PC-3 (cell line): ENCODE data around the gene GBF1. TPM values are rescaled to one million over a fixed set of nuclear protein-coding genes. Genes with fewer than 3 reads are reported as not detected.

Experiments
- ATAC-seq: fragments of 200-7000 bp; cut with Tn5 transposase; 2 replicates; pipeline ENCODE4 v1.9.1; 2020; ENCODE audit warnings: mild to moderate bottlenecking, moderate library complexity
- BruUV-seq: library from RNA; stranded (reverse); fragments of 400-500 nt; replicated peaks from 2 replicates; lab custom pipeline; 2021; lab: Mats Ljungman, UMichigan
- CTCF ChIA-PET: fragments of 300-600 bp; sonication (Branson Sonifier 250); formaldehyde crosslinking; loops from one replicate; lab custom pipeline; 2022; ENCODE audit warnings: antibody characterized with exemption; lab: Charles Lee
- POLR2A ChIA-PET: fragments of 300-600 bp; sonication (Branson Sonifier 250); formaldehyde crosslinking; loops from one replicate; lab custom pipeline; 2022; ENCODE audit warnings: antibody characterized with exemption; ENCODE audit not compliant: unreplicated experiment; lab: Charles Lee
- DNase-seq: peaks from one replicate; pipeline ENCODE4 v3.0.0-alpha.2; 2015
- H2AFZ ChIP-seq: fragments of 300-600 bp; sonication (generic); 2 replicates; pipeline ENCODE4 v1.6.0; 2016; ENCODE audit warnings: antibody characterized with exemption, low read length
- H3F3A ChIP-seq: fragments of 300-600 bp; sonication (generic); one replicate; pipeline ENCODE4 v1.6.0; 2017; ENCODE audit warnings: antibody characterized with exemption, low read length, control low read depth, mild to moderate bottlenecking; ENCODE audit not compliant: unreplicated experiment
- H3K27ac ChIP-seq: fragments of 300-600 bp; sonication (generic); 2 replicates; pipeline ENCODE4 v1.5.1; 2016; ENCODE audit warnings: mild to moderate bottlenecking, low read length
- H3K27me3 ChIP-seq: fragments of 300-600 bp; sonication (generic); 2 replicates; pipeline ENCODE4 v1.6.1; 2016; ENCODE audit warnings: low read length, mixed read lengths
- H3K36me3 ChIP-seq: fragments of 300-600 bp; sonication (generic); 2 replicates; pipeline ENCODE4 v1.6.1; 2016; ENCODE audit warnings: low read depth, mixed run types, low read length, mixed read lengths
- H3K4me1 ChIP-seq: fragments of 300-600 bp; sonication (generic); 2 replicates; pipeline ENCODE4 v1.5.1; 2016; ENCODE audit warnings: low read length; ENCODE audit not compliant: insufficient read depth
- H3K4me2 ChIP-seq: fragments of 300-600 bp; sonication (generic); 2 replicates; pipeline ENCODE4 v1.6.0; 2016; ENCODE audit warnings: low read length
- H3K4me3 ChIP-seq: fragments of 300-600 bp; sonication (generic); 2 replicates; pipeline ENCODE4 v1.5.1; 2016; ENCODE audit warnings: mild to moderate bottlenecking, low read length, mixed read lengths
- H3K79me2 ChIP-seq: fragments of 300-600 bp; sonication (generic); 2 replicates; pipeline ENCODE4 v1.6.1; 2017; ENCODE audit warnings: low read length, mixed read lengths
- H3K9ac ChIP-seq: fragments of 300-600 bp; sonication (generic); 2 replicates; pipeline ENCODE4 v1.6.0; 2016; ENCODE audit warnings: mild to moderate bottlenecking, low read length
- H3K9me2 ChIP-seq: fragments of 300-600 bp; sonication (generic); replicated peaks from 2 replicates; pipeline ENCODE4 v1.6.1; 2016; ENCODE audit warnings: mixed run types, low read length, mixed read lengths
- H3K9me3 ChIP-seq: fragments of 300-600 bp; sonication (generic); 2 replicates; pipeline ENCODE4 v1.6.1; 2016; ENCODE audit warnings: low read length, mixed read lengths
- H4K20me1 ChIP-seq: fragments of 300-600 bp; sonication (generic); 2 replicates; pipeline ENCODE4 v1.6.1; 2016; ENCODE audit warnings: low read length, mixed read lengths
- CTCF ChIP-seq: fragments of 300-600 bp; sonication (generic); conservative IDR thresholded peaks from 2 replicates; pipeline ENCODE4 v1.5.1; 2017; ENCODE audit warnings: antibody characterized with exemption, low read depth, mild to moderate bottlenecking, low read length
- EZH2 ChIP-seq: fragments of 300-600 bp; sonication (generic); IDR thresholded peaks from one replicate; pipeline ENCODE4 v1.6.1; 2017; ENCODE audit warnings: antibody characterized with exemption, mild to moderate bottlenecking, low read length; ENCODE audit not compliant: unreplicated experiment
- EZH2phosphoT487 ChIP-seq: fragments of 300-600 bp; sonication (generic); IDR thresholded peaks from 2 replicates; pipeline ENCODE4 v1.6.1; 2018; ENCODE audit warnings: mild to moderate bottlenecking, antibody characterized with exemption, low read length, borderline replicate concordance
- intact Hi-C: fragments of 100-400 bp; cut with micrococcal nuclease; formaldehyde crosslinking; loops from 2 replicates; pipeline ENCODE4 v1.9.0; 2023
- total RNA-seq: library from RNA; depleted of rRNA; stranded (reverse); fragments of >200 nt; gene quantifications from 2 replicates; pipeline ENCODE4 v1.2.3, GENCODE V29; 2014

The GBF1 gene
- total RNA-seq, 1 experiment from 2014 or later, result 25.2 TPM

GRCh38 chr10:102394079-102394800, 148.9 kb downstream of the GBF1 start:
- Histone ChIP-seq H3K36me3 (no peaks in the 10 kb centered on the region), H3K79me2 (peaks cover 15% of the 10 kb centered on the region), H3K27ac (peak overlapping the region; percentile 87), H3K9ac (peak overlapping the region; percentile 90), H3K9me2 (no peaks in the 10 kb centered on the region), H3K9me3 (no peaks in the 10 kb centered on the region), H3K4me1 (peaks cover 12% of the 10 kb centered on the region; the same call in 1 of the 2 replicates), H3K4me3 (peak overlapping the region; percentile 79), H3K27me3 (no peaks in the 10 kb centered on the region), H2AFZ (peak overlapping the region; percentile 65), H3K4me2 (peak overlapping the region; percentile 99), H4K20me1 (no peaks in the 10 kb centered on the region), H3F3A (no peaks in the 10 kb centered on the region)
- TF ChIP-seq EZH2 (no peak), EZH2phosphoT487 (no peak), CTCF (peak; percentile 7; the same call in 1 of the 2 replicates)
- ChIA-PET CTCF (interaction anchor here (0.6 to 1.0 kb wide), 4 partner anchors 9 to 93 kb away, joined by 3 to 5 read pairs (median 4); partner anchors contain the start of gene C10orf95), POLR2A (interaction anchor here (0.6 to 1.1 kb wide), 3 partner anchors 9 to 340 kb away, joined by 3 to 10 read pairs (median 6); partner anchors contain the start of gene ACTR1A)
- peak; percentile 83 for ATAC-seq
- intact Hi-C loops, result loop anchor here (2.0 kb wide), 1 partner anchor 85 kb away; no protein-coding TSS in a partner anchor
- DNase-seq, result peak; percentile 87
- no TSS peak for BruUV-seq

DNA sequence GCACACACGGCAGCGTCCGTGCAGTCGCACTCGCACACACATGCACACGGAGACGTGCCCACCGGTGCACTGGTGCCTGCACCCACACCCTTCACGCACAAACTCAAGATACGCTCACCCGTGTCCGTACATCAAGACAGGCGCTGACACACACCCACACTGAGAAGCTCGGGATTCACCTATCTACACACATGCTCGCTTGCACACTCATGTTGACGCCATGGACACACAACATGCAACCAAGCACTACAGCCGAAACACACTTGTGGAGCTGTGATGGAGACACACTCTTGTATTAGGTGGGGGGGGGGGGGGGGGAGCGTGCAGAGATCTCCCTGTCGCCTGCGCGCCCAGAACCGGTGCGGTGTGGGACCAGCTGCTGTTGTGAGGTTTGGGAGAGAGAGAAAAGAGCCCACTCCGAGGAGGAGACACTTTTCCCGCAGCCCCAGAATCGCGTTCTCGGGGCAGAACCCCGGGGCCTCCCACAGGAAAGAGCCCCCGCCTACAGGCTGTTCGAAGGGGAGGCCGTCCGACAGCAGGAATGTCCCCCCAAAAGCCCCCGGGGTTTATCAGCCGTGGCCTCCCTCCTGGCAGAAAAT, 149.6 kb downstream of the GBF1 start:
- H3K9me3 ChIP-seq, result no peaks in the 10 kb centered on the region
- no peaks in the 10 kb centered on the region for H3K9me2 ChIP-seq
- peak overlapping the region; percentile 90 for H3K9ac ChIP-seq
- TSS peak; percentile 40 for BruUV-seq
- ChIA-PET CTCF (no interaction called here), POLR2A (interaction anchor here (0.6 to 1.1 kb wide), 3 partner anchors 10 to 340 kb away, joined by 3 to 10 read pairs (median 6); partner anchors contain the start of gene ACTR1A)
- intact Hi-C loops, result loop anchor here (2.0 kb wide), 1 partner anchor 84 kb away; no protein-coding TSS in a partner anchor
- DNase-seq (peak; percentile 2), ATAC-seq (peak; percentile 1)
- peak overlapping the region; percentile 99 for H3K4me2 ChIP-seq
- peaks cover 16% of the 10 kb centered on the region for H3K4me1 ChIP-seq
- no peaks in the 10 kb centered on the region for H3K27me3 ChIP-seq
- H3K36me3 ChIP-seq, result no peaks in the 10 kb centered on the region; the same call in 1 of the 2 replicates
- peak overlapping the region; percentile 79 for H3K4me3 ChIP-seq
- no peak for TF ChIP-seq CTCF
- no peak for TF ChIP-seq EZH2phosphoT487
- no peak for TF ChIP-seq EZH2
- peak overlapping the region; percentile 29; the same call in 1 of the 2 replicates for H2AFZ ChIP-seq
- H3K27ac ChIP-seq, result peak overlapping the region; percentile 87
- peaks cover 15% of the 10 kb centered on the region for H3K79me2 ChIP-seq
- H3F3A ChIP-seq, result no peaks in the 10 kb centered on the region
- H4K20me1 ChIP-seq, result no peaks in the 10 kb centered on the region
